Right lobe of liver (tissue), 6 donors: Measurements from ENCODE around the gene WDFY2. TPM values are rescaled to one million over a fixed set of nuclear protein-coding genes. Genes with fewer than 3 reads are reported as not detected.
A peak's percentile ranks its signal among the peaks of the same experiment; 100 is the strongest.

ENCODE experiments used
- ATAC-seq, 4 donors: fragments of 200-7000 bp; cut with Tn5 transposase; one replicate each; pipeline ENCODE4 v1.9.1; 2020; ENCODE audit warnings: mild to moderate bottlenecking in 4 of 4, moderate library complexity in 4 of 4
- DNase-seq, 3 donors: peaks; one replicate each; pipeline ENCODE4 v3.0.0-alpha.2; 2020
- H3K27ac ChIP-seq, 3 donors: fragments of 200-600 bp; one replicate each; pipeline ENCODE4 v1.8.0; 2022
- H3K27me3 ChIP-seq, 2 donors: fragments of 200-600 bp; one replicate each; pipeline ENCODE4 v1.8.0; 2022
- H3K36me3 ChIP-seq, 4 donors: fragments of 200-600 bp; sonication (generic) in 1 of 4; one replicate each; pipeline versions ENCODE4 v1.5.1 to v1.8.0; 2017 to 2022; ENCODE audit warnings: control low read depth in 1 of 4
- H3K4me1 ChIP-seq, 4 donors: fragments of 200-600 bp; sonication (generic) in 1 of 4; one replicate each; pipeline versions ENCODE4 v1.5.1 to v1.8.0; 2017 to 2022; ENCODE audit warnings: control low read depth in 1 of 4
- H3K4me3 ChIP-seq, 3 donors: fragments of 200-600 bp; one replicate each; pipeline ENCODE4 v1.8.0; 2022
- H3K9me3 ChIP-seq, 4 donors: fragments of 200-600 bp; sonication (generic) in 1 of 4; one replicate each; pipeline versions ENCODE4 v1.5.1 to v1.8.0; 2017 to 2022; ENCODE audit warnings: control low read depth in 1 of 4
- POLR2A ChIP-seq: fragments of 450-650 bp; IDR thresholded peaks from one replicate; pipeline ENCODE4 v1.6.1; 2017; ENCODE audit warnings: antibody characterized with exemption, mild to moderate bottlenecking
- WGBS: methylation state at CpG from one replicate; pipeline ENCODE4 v1.1.6; 2018; ENCODE audit warnings: low coverage, low lambda C conversion rate; ENCODE audit not compliant: insufficient coverage; ENCODE audit errors: missing lambda C conversion rate; 5-methylcytosine and 5-hydroxymethylcytosine counted together
- intact Hi-C, 2 donors: fragments of 100-400 bp; cut with DNase I; formaldehyde crosslinking; loops; one replicate each; pipeline versions ENCODE4 v1.11.2 to v1.14.1; 2022
- total RNA-seq, 6 experiments: library from RNA; depleted of rRNA in 2 of 6; stranded (reverse); fragments of >200 nt in 2 of 6; fragmentation: NEBNext Ultra II Directional in 3 of 6; extraction: Animal tissue kit (Norgen Biotek cat#: 25700) in 3 of 6; gene quantifications; one replicate each; pipeline versions ENCODE4 v1.1.0 to v1.2.4, GENCODE V29; 2016 to 2023
- TF ChIP-seq, protein P1 (sequence below), 4 donors: fragments of 200-600 bp in 3 of 4; fragments of 450-650 bp in 1 of 4; IDR thresholded peaks; one replicate each; pipeline versions ENCODE4 v1.5.1 to v1.8.0; 2016 to 2022; ENCODE audit warnings: antibody characterized with exemption in 4 of 4, mild to moderate bottlenecking in 2 of 4
- donor health status: DM: no; HTN: yes; CAD: no.
- donor health status: DM: no; HTN: no; CAD: no.
- donor health status: DM: no; HTN: no; CAD: no.
- donor health status: DM: no; HTN: yes; CAD: no.
- donor health status: DM: no; HTN: yes; CAD: no.

WDFY2 gene
- total RNA-seq, 6 experiments from 2014 or later = 4.5 to 12.0 (median 7.3) TPM

DNA sequence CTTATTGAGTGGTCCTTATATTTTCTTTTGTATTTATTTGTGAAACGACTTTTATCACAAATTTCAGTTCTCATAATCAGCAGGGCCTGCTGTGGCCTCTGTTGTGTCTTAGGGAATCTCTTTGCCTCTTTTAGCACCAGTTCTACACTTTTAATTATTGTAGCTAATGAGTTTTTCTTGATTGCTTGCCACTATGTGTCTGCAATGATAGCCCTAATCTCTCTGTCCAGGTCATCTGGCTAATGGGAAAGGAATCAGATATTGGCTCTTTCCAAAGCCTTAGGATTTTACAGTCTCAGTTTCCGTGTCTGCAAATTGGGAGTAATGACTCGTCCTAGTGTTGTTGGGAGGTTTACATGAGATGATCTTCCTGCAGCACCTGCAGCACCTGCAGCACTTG is 10.2 kb downstream of the WDFY2 start:
- H3K9me3 ChIP-seq = no peaks in the 10 kb centered on the region
- no peaks in the 10 kb centered on the region for H3K27me3 ChIP-seq
- no peak for TF ChIP-seq POLR2A
- TF ChIP-seq, protein P1, sequence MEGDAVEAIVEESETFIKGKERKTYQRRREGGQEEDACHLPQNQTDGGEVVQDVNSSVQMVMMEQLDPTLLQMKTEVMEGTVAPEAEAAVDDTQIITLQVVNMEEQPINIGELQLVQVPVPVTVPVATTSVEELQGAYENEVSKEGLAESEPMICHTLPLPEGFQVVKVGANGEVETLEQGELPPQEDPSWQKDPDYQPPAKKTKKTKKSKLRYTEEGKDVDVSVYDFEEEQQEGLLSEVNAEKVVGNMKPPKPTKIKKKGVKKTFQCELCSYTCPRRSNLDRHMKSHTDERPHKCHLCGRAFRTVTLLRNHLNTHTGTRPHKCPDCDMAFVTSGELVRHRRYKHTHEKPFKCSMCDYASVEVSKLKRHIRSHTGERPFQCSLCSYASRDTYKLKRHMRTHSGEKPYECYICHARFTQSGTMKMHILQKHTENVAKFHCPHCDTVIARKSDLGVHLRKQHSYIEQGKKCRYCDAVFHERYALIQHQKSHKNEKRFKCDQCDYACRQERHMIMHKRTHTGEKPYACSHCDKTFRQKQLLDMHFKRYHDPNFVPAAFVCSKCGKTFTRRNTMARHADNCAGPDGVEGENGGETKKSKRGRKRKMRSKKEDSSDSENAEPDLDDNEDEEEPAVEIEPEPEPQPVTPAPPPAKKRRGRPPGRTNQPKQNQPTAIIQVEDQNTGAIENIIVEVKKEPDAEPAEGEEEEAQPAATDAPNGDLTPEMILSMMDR (IDR thresholded peaks at IDR 0.05) = no peak
- no peaks in the 10 kb centered on the region for H3K36me3 ChIP-seq
- H3K4me1 ChIP-seq = peaks cover 0 to 28% (median 6%) of the 10 kb centered on the region in 4 donors
- ATAC-seq = no peak
- H3K27ac ChIP-seq = no peak overlapping the region
- H3K4me3 ChIP-seq = no peak overlapping the region
- intact Hi-C loops = no loop called here
- no peak for DNase-seq
- WGBS = 43% methylated on average over 1 of the region's 3 CpGs

DNA sequence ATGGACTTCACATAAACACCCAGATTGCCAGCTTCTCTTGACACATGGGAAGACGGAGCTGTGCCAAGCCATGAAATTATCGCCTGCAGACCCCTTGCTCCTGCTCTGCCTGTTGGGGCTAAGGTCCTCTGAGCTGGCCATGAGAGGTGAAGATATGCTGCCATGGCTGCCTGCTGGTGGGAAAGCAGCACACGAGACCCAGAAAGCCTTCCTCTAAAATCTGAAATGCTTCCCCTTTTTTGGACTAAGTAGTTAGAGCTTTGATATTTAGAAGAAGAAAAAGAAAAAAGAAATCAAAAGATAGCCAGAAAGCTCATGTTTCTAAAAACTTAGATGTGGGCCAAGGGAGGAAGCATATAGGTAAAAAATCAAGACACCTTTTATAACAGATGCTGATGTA is 11.2 kb downstream of the WDFY2 start:
- DNase-seq (no peak), ATAC-seq (no peak)
- TF ChIP-seq, protein P1 (IDR thresholded peaks at IDR 0.05) = no peak
- no peak for TF ChIP-seq POLR2A
- Histone ChIP-seq H3K9me3 (no peaks in the 10 kb centered on the region), H3K36me3 (no peaks in the 10 kb centered on the region), H3K4me1 (peaks cover 0 to 22% (median 5%) of the 10 kb centered on the region in 4 donors), H3K27me3 (no peaks in the 10 kb centered on the region), H3K27ac (no peak overlapping the region), H3K4me3 (no peak overlapping the region)
- intact Hi-C loops = no loop called here
- 73% methylated on average over 2 of the region's 3 CpGs for WGBS

DNA sequence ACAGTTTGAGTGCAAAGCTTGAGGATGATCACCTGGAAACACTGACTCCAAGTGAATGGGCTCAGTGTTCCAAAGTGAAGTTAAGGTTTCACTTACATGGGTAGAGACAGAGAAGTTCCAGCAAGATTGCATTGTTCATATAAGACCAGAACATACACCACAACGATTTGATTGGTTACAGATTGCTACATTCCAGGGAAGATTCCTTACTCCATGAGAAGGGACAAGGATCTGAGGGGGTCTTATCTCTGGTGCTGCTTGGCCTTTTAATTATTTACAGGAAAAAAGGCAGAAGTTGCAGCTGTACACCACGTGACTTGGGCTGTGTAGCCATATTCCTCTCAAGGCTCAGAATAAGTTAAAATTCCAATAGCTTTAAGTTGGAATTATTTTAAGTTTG is 12.3 kb downstream of the WDFY2 start:
- 39% methylated on average over 2 of the region's 2 CpGs for WGBS
- intact Hi-C loops = no loop called here
- no peak overlapping the region for H3K27ac ChIP-seq
- no peak overlapping the region for H3K4me3 ChIP-seq
- H3K36me3 ChIP-seq = no peaks in the 10 kb centered on the region
- H3K9me3 ChIP-seq = no peaks in the 10 kb centered on the region
- ATAC-seq = no peak
- TF ChIP-seq, protein P1 (IDR thresholded peaks at IDR 0.05) = no peak
- no peak for TF ChIP-seq POLR2A
- H3K27me3 ChIP-seq = no peaks in the 10 kb centered on the region
- H3K4me1 ChIP-seq = peaks cover 0 to 11% (median 0%) of the 10 kb centered on the region in 4 donors
- DNase-seq = no peak

DNA sequence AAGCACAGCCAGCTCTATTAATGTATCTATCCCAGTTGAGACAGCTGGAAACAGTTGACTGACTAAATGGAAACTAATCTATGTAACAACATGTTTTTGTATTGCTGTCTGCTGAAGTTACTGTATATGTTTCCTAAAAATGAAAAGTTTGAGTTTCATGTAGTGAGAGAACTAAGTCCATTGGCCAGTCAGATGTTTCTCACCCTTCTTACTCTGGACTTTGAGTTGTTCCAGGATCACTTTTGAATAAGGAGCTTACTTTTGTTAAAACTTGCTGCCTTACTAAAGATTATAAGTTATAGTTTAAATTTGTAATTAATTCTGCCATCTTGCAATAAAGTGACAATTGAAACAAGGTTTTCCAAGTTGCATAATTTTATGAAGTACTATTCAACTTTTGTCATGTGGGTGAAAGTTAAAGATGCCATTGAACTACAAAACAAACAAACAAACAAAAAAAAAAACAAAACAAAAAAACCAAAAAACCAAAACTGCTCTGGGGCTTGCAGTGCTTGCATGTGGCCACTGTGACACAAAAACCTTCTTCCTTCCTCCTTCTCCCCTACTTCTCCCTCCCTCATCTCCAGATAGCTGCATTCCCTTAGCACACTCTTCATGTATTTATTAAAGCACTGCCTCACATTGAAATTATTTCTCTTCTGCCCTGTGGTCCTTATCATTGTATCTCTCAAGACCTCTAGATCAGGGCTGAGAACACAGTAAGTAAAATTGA is 15.3 kb downstream of the WDFY2 start:
- no peak for TF ChIP-seq POLR2A
- TF ChIP-seq, protein P1 (IDR thresholded peaks at IDR 0.05) = no peak
- peak; percentile 33 to 47 (median 40) for ATAC-seq
- intact Hi-C loops = no loop called here

More for the DNA sequence above, 15.3 kb downstream of the WDFY2 start:
- no peaks in the 10 kb centered on the region for H3K36me3 ChIP-seq
- no peaks in the 10 kb centered on the region for H3K9me3 ChIP-seq
- no peak for DNase-seq
- no peak overlapping the region for H3K4me3 ChIP-seq
- no peaks in the 10 kb centered on the region for H3K27me3 ChIP-seq
- H3K27ac ChIP-seq = no peak overlapping the region
- H3K4me1 ChIP-seq = peaks cover 0 to 10% (median 0%) of the 10 kb centered on the region in 4 donors
